HG03558 (cell line): ENCODE data around the gene ITGA1.

Experiments used
- ATAC-seq: cut with Tn5 transposase; IDR thresholded peaks from one replicate; pipeline ENCODE4 v1.9.1; 2021; ENCODE audit warnings: moderate number of reproducible peaks; ENCODE audit not compliant: unreplicated experiment; ENCODE audit errors: extremely low read depth

The ITGA1 gene

GRCh38 chr5:52988335-52989024 lies 200.8 kb downstream of the ITGA1 start:
- no peak for ATAC-seq

GRCh38 chr5:52989025-52989780 lies 201.5 kb downstream of the ITGA1 start, which contains the start of gene ITGA2:
Gene ITGA2, plus strand, starts transcription at chr5:52989352. Its CDS starts 117 bp downstream, at chr5:52989469.
- no peak for ATAC-seq

- no peak for ATAC-seq
Observed at GRCh38 chr5:52989781-52990527, 202.2 kb downstream of the ITGA1 start.

- no peak for ATAC-seq
Observed at GRCh38 chr5:52990528-52990925, 202.8 kb downstream of the ITGA1 start.

GRCh38 chr5:52993367-52993766 lies 205.7 kb downstream of the ITGA1 start:
- no peak for ATAC-seq

- no peak for ATAC-seq
Observed at GRCh38 chr5:52994266-52994665, 206.6 kb downstream of the ITGA1 start.

GRCh38 chr5:52995095-52995494 lies 207.4 kb downstream of the ITGA1 start:
- ATAC-seq = no peak

- no peak for ATAC-seq
Observed at GRCh38 chr5:52995914-52996313, 208.2 kb downstream of the ITGA1 start.

GRCh38 chr5:52996979-52997378 lies 209.3 kb downstream of the ITGA1 start:
- ATAC-seq = no peak

GRCh38 chr5:52997424-52997823 lies 209.7 kb downstream of the ITGA1 start:
- no peak for ATAC-seq

- no peak for ATAC-seq
Observed at GRCh38 chr5:52998552-52999313, 211.0 kb downstream of the ITGA1 start.

- no peak for ATAC-seq
Observed at GRCh38 chr5:52999344-52999949, 211.7 kb downstream of the ITGA1 start.

GRCh38 chr5:53001541-53001940 lies 213.8 kb downstream of the ITGA1 start:
- no peak for ATAC-seq

GRCh38 chr5:53002491-53002890 lies 214.8 kb downstream of the ITGA1 start:
- no peak for ATAC-seq

GRCh38 chr5:53003144-53003543 lies 215.4 kb downstream of the ITGA1 start:
- ATAC-seq = no peak

- no peak for ATAC-seq
Observed at GRCh38 chr5:53006911-53007890, 219.5 kb downstream of the ITGA1 start.

GRCh38 chr5:53008751-53009150 lies 221.0 kb downstream of the ITGA1 start:
- peak; percentile 98 for ATAC-seq
